ACC112 (cell line): Measurements from ENCODE around the gene TNFRSF25.

Source experiments
- H2AFZ ChIP-seq: fragments of 200-600 bp; sonication (generic); one replicate; pipeline ENCODE4 v1.6.0; 2017; ENCODE audit warnings: antibody characterized with exemption, low read length; ENCODE audit not compliant: unreplicated experiment
- H3K27ac ChIP-seq: fragments of 200-600 bp; sonication (generic); 2 replicates; pipeline ENCODE4 v1.5.1; 2014; ENCODE audit warnings: low read depth, mild to moderate bottlenecking, antibody characterized with exemption, low read length, moderate library complexity
- H3K27me3 ChIP-seq: fragments of 200-600 bp; sonication (generic); 2 replicates; pipeline ENCODE4 v1.6.1; 2014; ENCODE audit warnings: mild to moderate bottlenecking, antibody characterized with exemption, low read length, moderate library complexity, mixed read lengths; ENCODE audit not compliant: insufficient read depth
- H3K36me3 ChIP-seq: fragments of 200-600 bp; sonication (generic); 2 replicates; pipeline ENCODE4 v1.6.1; 2016; ENCODE audit warnings: mild to moderate bottlenecking, antibody characterized with exemption, low read length, moderate library complexity, mixed read lengths; ENCODE audit not compliant: insufficient read depth
- H3K4me1 ChIP-seq: fragments of 200-600 bp; sonication (generic); one replicate; pipeline ENCODE4 v1.6.1; 2016; ENCODE audit warnings: low read length, mixed read lengths; ENCODE audit not compliant: insufficient read depth, unreplicated experiment, control insufficient read depth
- H3K4me3 ChIP-seq: fragments of 200-600 bp; sonication (generic); 2 replicates; pipeline ENCODE4 v1.5.1; 2014; ENCODE audit warnings: mild to moderate bottlenecking, low read depth, low read length
- H3K79me2 ChIP-seq: fragments of 200-600 bp; sonication (generic); one replicate; pipeline ENCODE4 v1.6.0; 2016; ENCODE audit warnings: low read length; ENCODE audit not compliant: control insufficient read depth, unreplicated experiment, insufficient read depth

Gene TNFRSF25

DNA sequence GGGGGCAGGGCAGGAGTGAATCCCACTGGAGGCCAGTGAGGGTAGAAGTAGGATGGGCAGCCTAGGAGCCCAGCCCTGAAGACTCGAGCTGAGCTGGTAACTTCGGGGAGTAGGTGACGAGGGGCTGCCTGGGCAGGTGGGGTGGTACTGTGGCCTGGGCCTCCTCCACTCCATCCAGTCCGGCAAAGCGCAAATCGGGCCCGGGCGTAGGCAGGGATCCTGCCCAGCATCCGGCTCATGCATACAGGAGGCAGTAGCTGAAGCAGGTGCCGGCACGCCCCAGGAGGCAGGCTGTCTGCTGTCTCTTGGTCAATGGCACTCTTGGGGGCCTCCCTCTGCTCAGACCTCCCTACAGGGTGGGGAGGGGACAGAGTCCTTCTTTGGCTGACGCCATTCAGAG, 1.3 kb upstream of the TNFRSF25 start:
- Histone ChIP-seq H3K4me1 (no peaks in the 10 kb centered on the region), H3K27me3 (no peaks in the 10 kb centered on the region), H3K27ac (no peak overlapping the region), H3K79me2 (no peaks in the 10 kb centered on the region), H3K36me3 (peaks cover 12% of the 10 kb centered on the region; the same call in 1 of the 2 replicates), H3K4me3 (no peak overlapping the region), H2AFZ (no peak overlapping the region)

DNA sequence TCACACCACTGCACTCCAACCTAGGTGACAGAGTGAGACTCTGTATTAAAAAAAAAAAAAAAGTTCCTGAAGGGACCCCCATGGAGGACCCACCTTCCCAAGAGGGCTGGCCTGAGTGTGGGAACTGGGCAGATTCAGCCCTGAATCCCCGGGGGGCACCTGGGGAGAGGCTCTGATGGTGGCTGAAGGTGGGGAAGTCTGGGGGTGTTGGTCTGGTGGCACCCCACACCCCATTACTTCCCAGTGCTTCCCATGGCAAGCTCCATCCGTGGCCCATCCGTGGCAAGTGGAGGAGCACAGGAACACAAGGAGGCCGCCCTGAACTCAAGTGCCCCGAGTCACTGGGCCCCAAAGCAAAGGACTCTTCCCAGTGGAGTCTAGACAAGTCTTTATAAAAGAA, 778 bp upstream of the TNFRSF25 start:
- H3K27me3 ChIP-seq, result no peaks in the 10 kb centered on the region
- H3K4me1 ChIP-seq, result no peaks in the 10 kb centered on the region
- no peak overlapping the region for H3K27ac ChIP-seq
- H3K4me3 ChIP-seq, result no peak overlapping the region
- no peaks in the 10 kb centered on the region for H3K79me2 ChIP-seq
- no peak overlapping the region for H2AFZ ChIP-seq
- peaks cover 16% of the 10 kb centered on the region; the same call in 1 of the 2 replicates for H3K36me3 ChIP-seq

- Histone ChIP-seq H3K27me3 (no peaks in the 10 kb centered on the region), H3K79me2 (no peaks in the 10 kb centered on the region), H3K27ac (no peak overlapping the region), H3K4me1 (no peaks in the 10 kb centered on the region), H3K4me3 (no peak overlapping the region), H3K36me3 (peaks cover 24% of the 10 kb centered on the region; the same call in 1 of the 2 replicates), H2AFZ (no peak overlapping the region)
These were observed 440 bp downstream of the TNFRSF25 start for GRCh38 chr1:6465461-6466005.

- Histone ChIP-seq H2AFZ (no peak overlapping the region), H3K36me3 (peaks cover 22% of the 10 kb centered on the region; the same call in 1 of the 2 replicates), H3K79me2 (no peaks in the 10 kb centered on the region), H3K4me1 (no peaks in the 10 kb centered on the region), H3K27ac (no peak overlapping the region), H3K27me3 (no peaks in the 10 kb centered on the region), H3K4me3 (no peak overlapping the region)
These were observed 1.1 kb downstream of the TNFRSF25 start for GRCh38 chr1:6464915-6465314.

- Histone ChIP-seq H3K4me3 (no peak overlapping the region), H3K27ac (no peak overlapping the region), H3K79me2 (no peaks in the 10 kb centered on the region), H3K27me3 (no peaks in the 10 kb centered on the region), H3K4me1 (no peaks in the 10 kb centered on the region), H3K36me3 (peaks cover 22% of the 10 kb centered on the region; the same call in 1 of the 2 replicates), H2AFZ (no peak overlapping the region)
These were observed 1.5 kb downstream of the TNFRSF25 start for GRCh38 chr1:6464514-6464836.

- Histone ChIP-seq H3K27ac (no peak overlapping the region), H3K36me3 (peaks cover 22% of the 10 kb centered on the region; the same call in 1 of the 2 replicates), H3K4me1 (no peaks in the 10 kb centered on the region), H3K4me3 (no peak overlapping the region), H3K79me2 (no peaks in the 10 kb centered on the region), H3K27me3 (no peaks in the 10 kb centered on the region), H2AFZ (no peak overlapping the region)
These were observed 2.9 kb downstream of the TNFRSF25 start for GRCh38 chr1:6463120-6463412.

- H3K79me2 ChIP-seq, result no peaks in the 10 kb centered on the region
- H3K27ac ChIP-seq, result no peak overlapping the region
- peaks cover 22% of the 10 kb centered on the region; the same call in 1 of the 2 replicates for H3K36me3 ChIP-seq
- H3K27me3 ChIP-seq, result no peaks in the 10 kb centered on the region
- no peak overlapping the region for H2AFZ ChIP-seq
- no peaks in the 10 kb centered on the region for H3K4me1 ChIP-seq
- H3K4me3 ChIP-seq, result no peak overlapping the region
These were observed 3.4 kb downstream of the TNFRSF25 start for GRCh38 chr1:6462412-6463119.

GRCh38 chr1:6461538-6462411, 4.2 kb downstream of the TNFRSF25 start:
- Histone ChIP-seq H3K4me1 (no peaks in the 10 kb centered on the region), H3K4me3 (no peak overlapping the region), H3K27me3 (no peaks in the 10 kb centered on the region)

DNA sequence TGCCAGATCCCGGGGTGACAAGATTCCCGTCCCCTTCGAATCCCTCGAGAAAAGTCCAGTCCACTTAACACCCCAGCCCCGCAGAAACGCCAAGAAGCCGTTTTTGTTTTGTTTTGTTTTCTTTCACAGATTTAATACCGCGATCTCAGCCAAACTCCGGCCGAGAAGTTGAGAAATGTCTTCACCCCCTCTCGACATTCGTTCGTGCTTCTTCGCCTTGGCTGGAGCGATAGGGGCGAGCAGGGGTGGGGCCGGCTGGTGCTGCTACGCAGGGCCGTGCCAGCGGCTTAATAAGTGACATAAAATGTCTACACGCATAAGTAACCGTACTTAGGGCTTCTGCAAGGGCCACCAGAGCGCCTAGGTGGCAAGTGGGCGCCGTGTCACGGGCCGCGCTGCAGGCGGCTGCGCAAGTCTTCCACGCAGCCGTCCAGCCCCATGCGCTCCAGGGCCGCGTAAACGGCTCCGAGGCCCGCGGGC, 4.9 kb downstream of the TNFRSF25 start:
- no peaks in the 10 kb centered on the region for H3K27me3 ChIP-seq
- no peak overlapping the region for H3K27ac ChIP-seq
- H3K79me2 ChIP-seq, result no peaks in the 10 kb centered on the region
- H2AFZ ChIP-seq, result no peak overlapping the region
- H3K36me3 ChIP-seq, result peaks cover 22% of the 10 kb centered on the region; the same call in 1 of the 2 replicates
- no peaks in the 10 kb centered on the region for H3K4me1 ChIP-seq
- H3K4me3 ChIP-seq, result no peak overlapping the region

More at GRCh38 chr1:6461538-6462411, 4.2 kb downstream of the TNFRSF25 start:
- Histone ChIP-seq H2AFZ (no peak overlapping the region), H3K27ac (no peak overlapping the region), H3K79me2 (no peaks in the 10 kb centered on the region), H3K36me3 (peaks cover 22% of the 10 kb centered on the region; the same call in 1 of the 2 replicates)

GRCh38 chr1:6460301-6461050, 5.5 kb downstream of the TNFRSF25 start:
- no peak overlapping the region for H3K4me3 ChIP-seq
- H3K27ac ChIP-seq, result no peak overlapping the region
- peaks cover 22% of the 10 kb centered on the region; the same call in 1 of the 2 replicates for H3K36me3 ChIP-seq
- H3K79me2 ChIP-seq, result no peaks in the 10 kb centered on the region
- H2AFZ ChIP-seq, result no peak overlapping the region
- H3K4me1 ChIP-seq, result no peaks in the 10 kb centered on the region
- H3K27me3 ChIP-seq, result peaks cover 3% of the 10 kb centered on the region
